GM21367 (cell line): ENCODE data around the gene EFCAB12.

Experiments used
- ATAC-seq: cut with Tn5 transposase; IDR thresholded peaks from one replicate; pipeline ENCODE4 v1.9.1; 2021; ENCODE audit not compliant: unreplicated experiment

Gene EFCAB12

GRCh38 chr3:129446926-129447325 is 18.5 kb upstream of the EFCAB12 start:
- ATAC-seq = no peak

- no peak for ATAC-seq
Observed at GRCh38 chr3:129445471-129445870, 17.0 kb upstream of the EFCAB12 start.

- ATAC-seq = no peak
Observed at GRCh38 chr3:129442947-129443346, 14.5 kb upstream of the EFCAB12 start.

DNA sequence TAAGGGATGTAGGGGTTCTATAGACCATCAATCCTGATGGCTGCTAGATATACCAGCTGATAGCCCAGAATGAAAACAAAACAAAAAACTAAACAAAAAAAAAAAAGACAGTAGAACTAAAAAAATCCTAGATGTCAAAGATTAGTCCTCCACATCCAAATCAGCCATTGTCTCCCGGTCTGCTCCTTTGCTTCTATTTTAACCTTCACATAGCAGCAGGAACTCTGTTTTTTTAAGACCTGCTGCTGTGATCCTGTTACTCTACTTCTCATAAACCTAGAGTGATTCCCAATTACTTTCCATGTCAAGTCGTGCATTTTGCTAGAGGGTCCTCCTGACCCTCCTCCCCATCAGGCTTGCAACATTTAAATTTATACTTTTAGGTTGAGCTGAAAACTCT is 14.1 kb upstream of the EFCAB12 start:
- ATAC-seq = no peak

- no peak for ATAC-seq
Observed at GRCh38 chr3:129441782-129442181, 13.3 kb upstream of the EFCAB12 start.

GRCh38 chr3:129441215-129441614 is 12.8 kb upstream of the EFCAB12 start:
- no peak for ATAC-seq

GRCh38 chr3:129440618-129441190 is 12.3 kb upstream of the EFCAB12 start:
- no peak for ATAC-seq

DNA sequence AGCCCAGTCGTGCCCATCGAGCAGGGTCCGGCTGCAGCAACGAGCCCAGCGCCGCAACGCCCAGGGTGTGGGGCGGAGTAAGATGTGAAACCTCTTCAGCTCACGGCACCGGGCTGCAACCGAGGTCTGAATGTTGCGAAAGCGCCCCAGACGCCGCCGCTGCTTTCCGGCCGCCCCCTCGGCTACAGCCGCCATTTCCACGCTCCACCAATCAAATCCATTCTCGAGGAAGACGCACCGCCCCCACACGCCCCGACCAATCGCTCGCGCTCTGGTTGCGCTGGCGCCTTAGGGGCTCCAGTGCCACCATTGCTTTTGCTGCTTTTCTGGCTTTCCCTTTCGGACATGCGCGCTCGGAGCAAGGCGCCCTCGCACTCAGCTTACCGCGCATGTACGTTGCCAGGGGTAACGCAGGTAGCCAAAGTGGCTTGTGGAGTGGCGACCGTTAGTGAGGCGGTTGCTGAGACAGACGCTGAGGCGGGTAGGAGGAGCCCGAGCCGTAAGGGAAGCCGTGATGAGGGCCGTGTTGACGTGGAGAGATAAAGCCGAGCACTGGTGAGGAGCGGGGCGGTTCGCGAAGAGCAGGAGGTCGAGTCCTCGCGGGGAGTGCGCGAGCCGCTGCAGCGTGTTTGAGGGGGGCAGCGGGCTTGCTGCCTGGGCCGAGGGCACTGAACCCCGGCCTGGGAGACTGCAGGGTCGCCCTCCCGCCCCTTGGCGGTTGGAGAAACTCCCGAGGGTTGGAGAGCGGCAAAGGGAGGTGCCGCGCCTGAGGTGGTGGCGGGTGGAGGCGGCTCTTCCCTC is 11.6 kb upstream of the EFCAB12 start, which contains the start of the genes IFT122 and MBD4:
Gene IFT122, plus strand, starts transcription at position 408 of the 801 bp plus-strand sequence. Its CDS starts 107 bp downstream, at position 515.
Gene MBD4, minus strand, starts transcription at position 132 of the 801 bp plus-strand sequence. Its CDS starts 115 bp downstream, at position 17.
- ATAC-seq = peak; percentile 78

- ATAC-seq = peak; percentile 16
Observed at GRCh38 chr3:129439226-129439816, 10.9 kb upstream of the EFCAB12 start.

DNA sequence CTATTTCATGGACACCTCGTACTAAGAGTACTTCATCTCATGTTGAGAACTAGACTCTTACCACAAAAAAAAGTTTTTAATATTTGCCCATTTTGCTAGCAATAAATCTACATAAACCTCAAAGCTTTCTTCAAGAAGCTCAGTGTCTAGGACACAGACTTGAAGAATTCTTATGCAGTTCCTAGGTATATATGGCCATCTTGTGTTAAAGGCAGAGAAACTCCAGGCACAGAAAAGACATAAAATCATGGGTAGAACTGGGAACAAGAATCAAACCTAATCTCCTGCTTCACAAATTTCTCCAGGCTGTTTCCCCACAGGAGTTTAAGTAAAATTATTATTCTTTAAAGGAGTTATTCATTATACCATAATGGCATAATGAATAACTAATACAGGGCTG is 6.9 kb upstream of the EFCAB12 start:
- ATAC-seq = no peak

- no peak for ATAC-seq
Observed at GRCh38 chr3:129434140-129434539, 5.7 kb upstream of the EFCAB12 start.

GRCh38 chr3:129433565-129433964 is 5.1 kb upstream of the EFCAB12 start:
- ATAC-seq = no peak

GRCh38 chr3:129432671-129433070 is 4.2 kb upstream of the EFCAB12 start:
- ATAC-seq = no peak

- no peak for ATAC-seq
Observed at GRCh38 chr3:129432036-129432435, 3.6 kb upstream of the EFCAB12 start.

GRCh38 chr3:129429602-129430001 is 1.2 kb upstream of the EFCAB12 start:
- ATAC-seq = no peak

DNA sequence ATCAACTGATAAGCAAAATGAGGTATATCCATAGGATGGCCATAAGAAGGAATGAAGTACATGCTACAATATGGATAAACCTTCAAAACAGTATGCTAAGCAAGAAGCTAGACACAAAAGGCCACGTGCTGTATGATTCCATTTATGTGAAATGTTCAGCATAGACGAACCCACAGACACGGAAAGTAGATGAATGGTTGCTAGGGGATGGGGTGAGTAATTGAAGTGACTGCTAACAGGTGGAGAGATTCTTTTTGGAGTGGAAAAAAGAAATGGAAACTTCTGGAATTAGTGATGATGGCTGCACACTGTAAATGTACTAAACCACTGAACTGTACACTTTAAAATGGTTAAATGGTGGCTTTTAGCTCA is 630 bp upstream of the EFCAB12 start:
- no peak for ATAC-seq

DNA sequence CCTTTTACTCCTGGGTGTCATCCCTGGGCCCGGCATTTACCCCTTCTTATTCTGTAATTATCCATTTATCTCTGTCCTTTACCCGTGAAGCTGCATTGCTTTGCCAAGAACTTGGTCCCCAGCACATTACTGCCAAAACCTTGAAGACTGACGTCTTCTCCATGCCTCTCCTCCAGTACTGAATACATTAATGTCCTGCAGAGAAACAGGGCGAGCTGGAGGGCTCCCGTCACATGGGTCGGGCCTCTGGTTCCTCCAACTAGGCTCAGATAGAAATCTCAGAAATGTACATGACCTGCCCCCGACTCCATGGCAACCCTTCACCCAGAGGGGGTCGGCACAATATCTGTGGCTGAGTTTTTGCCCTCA is 445 bp downstream of the EFCAB12 start:
- no peak for ATAC-seq

DNA sequence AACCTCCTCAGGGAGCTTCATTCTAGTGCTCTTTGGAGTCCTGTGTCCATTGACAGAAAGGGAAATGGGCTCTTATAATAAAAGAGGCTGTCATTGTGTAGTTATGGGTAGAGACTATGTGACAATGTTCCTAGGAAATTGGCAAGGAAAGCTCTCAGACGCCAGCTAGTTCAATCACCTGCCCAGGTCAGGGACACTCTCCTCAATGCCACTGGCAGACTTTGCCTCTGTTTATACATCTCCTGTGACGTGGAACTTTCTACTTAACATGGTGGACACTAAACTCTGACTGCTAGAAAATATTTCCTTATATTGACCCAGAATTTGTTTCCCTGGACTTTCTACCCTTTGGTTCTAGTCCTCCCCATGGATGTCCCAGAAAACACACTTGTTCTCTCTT is 2.8 kb downstream of the EFCAB12 start:
- ATAC-seq = no peak

DNA sequence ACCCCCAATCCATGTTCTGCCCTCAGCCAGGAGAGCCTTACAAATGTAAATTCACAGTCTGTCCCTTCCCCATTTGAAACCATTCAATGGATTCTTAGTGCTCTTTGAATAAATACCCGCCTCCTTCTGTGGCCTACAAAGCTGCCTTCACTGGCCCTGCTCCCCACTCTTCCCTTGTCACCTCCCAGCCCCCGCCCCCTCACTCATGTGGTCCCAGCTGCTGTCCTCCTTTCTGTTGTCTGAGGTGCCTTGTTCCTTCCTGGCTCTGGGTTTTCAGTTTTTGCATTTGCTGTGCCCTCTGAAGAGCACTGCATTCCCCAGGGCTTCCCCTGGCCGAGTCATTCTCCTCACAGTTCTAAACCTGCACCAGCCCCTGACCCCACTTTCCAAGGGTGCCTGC is 3.2 kb downstream of the EFCAB12 start:
- no peak for ATAC-seq

DNA sequence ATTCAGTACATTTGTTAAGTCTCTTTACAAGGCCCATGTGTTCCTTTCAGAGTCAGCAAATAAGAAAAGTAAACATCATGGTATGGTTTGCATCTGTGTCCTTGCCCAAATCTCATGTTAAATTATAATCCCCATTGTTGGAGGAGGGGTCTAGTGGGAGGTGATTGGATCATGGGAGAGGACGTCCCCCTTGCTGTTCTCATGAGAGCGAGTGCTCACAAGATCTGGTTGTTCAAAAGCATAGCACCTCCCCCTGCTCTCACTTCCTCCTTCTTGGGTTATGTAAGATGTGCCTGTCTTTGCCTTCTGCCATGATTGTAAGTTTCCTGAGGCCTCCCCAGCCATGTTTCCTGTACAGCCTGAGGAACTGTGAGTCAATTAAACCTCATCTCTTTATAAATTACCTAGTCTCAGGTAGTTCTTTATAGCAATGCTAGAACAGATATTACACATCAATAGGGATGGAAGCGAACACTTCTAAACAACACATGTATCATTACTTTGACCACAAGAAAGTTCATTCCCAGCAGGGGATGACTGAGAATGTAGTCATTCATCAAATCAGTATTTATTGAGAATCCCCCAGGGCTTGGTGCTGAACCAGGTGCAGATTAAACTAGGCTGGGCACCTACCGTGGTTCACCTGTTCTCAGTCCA is 4.1 kb downstream of the EFCAB12 start:
- peak; percentile 52 for ATAC-seq

GRCh38 chr3:129422897-129423296 is 5.5 kb downstream of the EFCAB12 start:
- no peak for ATAC-seq
